Liver (tissue), 3 donors: ENCODE data around the gene CALHM5.

Experiments
- GABPA ChIP-seq, 2 donors: IDR thresholded peaks in 1 of 2; conservative IDR thresholded peaks in 1 of 2; 2 replicates each; pipeline ENCODE4 v1.6.1; 2016; ENCODE audit warnings: antibody characterized with exemption in 2 of 2, mild to moderate bottlenecking in 1 of 2, moderate library complexity in 1 of 2
- TAF1 ChIP-seq: conservative IDR thresholded peaks from 2 replicates; pipeline ENCODE4 v1.6.1; 2016; ENCODE audit warnings: antibody characterized with exemption, mild to moderate bottlenecking
- TF ChIP-seq, protein P1 (sequence below): fragments of 150-350 bp; IDR thresholded peaks from 2 replicates; pipeline ENCODE4 v1.5.1; 2017; ENCODE audit warnings: improper control_type of control experiment, low read depth, low read length; ENCODE audit not compliant: missing input control
- TF ChIP-seq, protein P2 (sequence below): IDR thresholded peaks from 2 replicates; pipeline ENCODE4 v1.6.1; 2016; ENCODE audit warnings: antibody characterized with exemption
- donor health status: healthy.
- donor health status: healthy.

DNA sequence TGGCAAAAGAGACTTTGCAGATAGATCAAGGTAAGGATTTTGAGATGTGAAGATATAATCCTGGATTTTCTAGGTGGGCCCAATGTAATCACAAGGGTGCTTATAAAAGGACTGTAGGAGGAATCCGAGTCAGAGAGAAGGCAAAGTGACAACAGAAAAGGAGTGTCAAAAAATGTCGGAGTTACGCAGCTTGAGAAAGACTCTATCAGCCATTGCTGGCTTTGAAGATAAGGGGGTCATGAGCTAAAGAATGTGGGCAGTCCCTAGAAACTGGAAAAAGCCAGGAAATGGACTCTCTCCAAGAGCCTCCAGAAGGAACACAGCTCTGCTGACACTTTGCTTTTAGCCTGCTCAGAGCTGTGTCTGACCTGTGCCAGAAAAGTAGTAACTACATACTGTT lies 51.2 kb downstream of the CALHM5 start:
- TF ChIP-seq GABPA (IDR thresholded peaks at IDR 0.05 in 1 of 2, conservative IDR thresholded peaks at IDR 0.05 in 1 of 2) (no peak), TAF1 (no peak)
- TF ChIP-seq, protein P1, sequence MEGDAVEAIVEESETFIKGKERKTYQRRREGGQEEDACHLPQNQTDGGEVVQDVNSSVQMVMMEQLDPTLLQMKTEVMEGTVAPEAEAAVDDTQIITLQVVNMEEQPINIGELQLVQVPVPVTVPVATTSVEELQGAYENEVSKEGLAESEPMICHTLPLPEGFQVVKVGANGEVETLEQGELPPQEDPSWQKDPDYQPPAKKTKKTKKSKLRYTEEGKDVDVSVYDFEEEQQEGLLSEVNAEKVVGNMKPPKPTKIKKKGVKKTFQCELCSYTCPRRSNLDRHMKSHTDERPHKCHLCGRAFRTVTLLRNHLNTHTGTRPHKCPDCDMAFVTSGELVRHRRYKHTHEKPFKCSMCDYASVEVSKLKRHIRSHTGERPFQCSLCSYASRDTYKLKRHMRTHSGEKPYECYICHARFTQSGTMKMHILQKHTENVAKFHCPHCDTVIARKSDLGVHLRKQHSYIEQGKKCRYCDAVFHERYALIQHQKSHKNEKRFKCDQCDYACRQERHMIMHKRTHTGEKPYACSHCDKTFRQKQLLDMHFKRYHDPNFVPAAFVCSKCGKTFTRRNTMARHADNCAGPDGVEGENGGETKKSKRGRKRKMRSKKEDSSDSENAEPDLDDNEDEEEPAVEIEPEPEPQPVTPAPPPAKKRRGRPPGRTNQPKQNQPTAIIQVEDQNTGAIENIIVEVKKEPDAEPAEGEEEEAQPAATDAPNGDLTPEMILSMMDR: no peak
- TF ChIP-seq, protein P2, sequence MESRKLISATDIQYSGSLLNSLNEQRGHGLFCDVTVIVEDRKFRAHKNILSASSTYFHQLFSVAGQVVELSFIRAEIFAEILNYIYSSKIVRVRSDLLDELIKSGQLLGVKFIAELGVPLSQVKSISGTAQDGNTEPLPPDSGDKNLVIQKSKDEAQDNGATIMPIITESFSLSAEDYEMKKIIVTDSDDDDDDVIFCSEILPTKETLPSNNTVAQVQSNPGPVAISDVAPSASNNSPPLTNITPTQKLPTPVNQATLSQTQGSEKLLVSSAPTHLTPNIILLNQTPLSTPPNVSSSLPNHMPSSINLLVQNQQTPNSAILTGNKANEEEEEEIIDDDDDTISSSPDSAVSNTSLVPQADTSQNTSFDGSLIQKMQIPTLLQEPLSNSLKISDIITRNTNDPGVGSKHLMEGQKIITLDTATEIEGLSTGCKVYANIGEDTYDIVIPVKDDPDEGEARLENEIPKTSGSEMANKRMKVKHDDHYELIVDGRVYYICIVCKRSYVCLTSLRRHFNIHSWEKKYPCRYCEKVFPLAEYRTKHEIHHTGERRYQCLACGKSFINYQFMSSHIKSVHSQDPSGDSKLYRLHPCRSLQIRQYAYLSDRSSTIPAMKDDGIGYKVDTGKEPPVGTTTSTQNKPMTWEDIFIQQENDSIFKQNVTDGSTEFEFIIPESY: no peak
